ENCODE results near the gene LAIR1. TPM values are rescaled to one million over a fixed set of nuclear protein-coding genes. Genes with fewer than 3 reads are reported as not detected.

Gene LAIR1
- polyA plus RNA-seq, 1 of the 3 experiments (the other 2 are of a cell fraction): not detected

DNA sequence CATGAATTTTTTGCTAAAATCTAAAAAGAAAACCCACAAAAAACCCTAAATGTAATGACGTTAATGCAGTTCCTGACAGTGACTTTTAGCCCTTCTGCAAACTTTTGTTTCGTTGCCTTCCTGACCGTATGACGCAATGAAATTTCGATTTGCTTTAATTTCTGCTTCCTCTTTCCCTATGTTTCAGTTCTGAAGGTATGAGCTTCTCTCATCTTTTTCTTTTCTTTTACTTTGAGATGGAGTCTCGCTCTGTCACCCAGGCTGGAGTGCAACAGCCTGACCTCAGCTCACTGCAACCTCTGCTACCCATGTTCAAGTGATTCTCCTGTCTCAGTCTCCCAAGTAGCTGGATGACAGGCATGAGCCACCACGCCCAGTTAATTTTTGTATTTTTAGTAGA, 45.7 kb downstream of the LAIR1 start (continued):
- TF ChIP-seq, protein P1, sequence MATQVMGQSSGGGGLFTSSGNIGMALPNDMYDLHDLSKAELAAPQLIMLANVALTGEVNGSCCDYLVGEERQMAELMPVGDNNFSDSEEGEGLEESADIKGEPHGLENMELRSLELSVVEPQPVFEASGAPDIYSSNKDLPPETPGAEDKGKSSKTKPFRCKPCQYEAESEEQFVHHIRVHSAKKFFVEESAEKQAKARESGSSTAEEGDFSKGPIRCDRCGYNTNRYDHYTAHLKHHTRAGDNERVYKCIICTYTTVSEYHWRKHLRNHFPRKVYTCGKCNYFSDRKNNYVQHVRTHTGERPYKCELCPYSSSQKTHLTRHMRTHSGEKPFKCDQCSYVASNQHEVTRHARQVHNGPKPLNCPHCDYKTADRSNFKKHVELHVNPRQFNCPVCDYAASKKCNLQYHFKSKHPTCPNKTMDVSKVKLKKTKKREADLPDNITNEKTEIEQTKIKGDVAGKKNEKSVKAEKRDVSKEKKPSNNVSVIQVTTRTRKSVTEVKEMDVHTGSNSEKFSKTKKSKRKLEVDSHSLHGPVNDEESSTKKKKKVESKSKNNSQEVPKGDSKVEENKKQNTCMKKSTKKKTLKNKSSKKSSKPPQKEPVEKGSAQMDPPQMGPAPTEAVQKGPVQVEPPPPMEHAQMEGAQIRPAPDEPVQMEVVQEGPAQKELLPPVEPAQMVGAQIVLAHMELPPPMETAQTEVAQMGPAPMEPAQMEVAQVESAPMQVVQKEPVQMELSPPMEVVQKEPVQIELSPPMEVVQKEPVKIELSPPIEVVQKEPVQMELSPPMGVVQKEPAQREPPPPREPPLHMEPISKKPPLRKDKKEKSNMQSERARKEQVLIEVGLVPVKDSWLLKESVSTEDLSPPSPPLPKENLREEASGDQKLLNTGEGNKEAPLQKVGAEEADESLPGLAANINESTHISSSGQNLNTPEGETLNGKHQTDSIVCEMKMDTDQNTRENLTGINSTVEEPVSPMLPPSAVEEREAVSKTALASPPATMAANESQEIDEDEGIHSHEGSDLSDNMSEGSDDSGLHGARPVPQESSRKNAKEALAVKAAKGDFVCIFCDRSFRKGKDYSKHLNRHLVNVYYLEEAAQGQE (IDR thresholded peaks at IDR 0.05; ENCODE audit: low read depth, low read length): no peak
- TF ChIP-seq NFIC (IDR thresholded peaks at IDR 0.05; ENCODE audit: borderline replicate concordance): no peak

DNA sequence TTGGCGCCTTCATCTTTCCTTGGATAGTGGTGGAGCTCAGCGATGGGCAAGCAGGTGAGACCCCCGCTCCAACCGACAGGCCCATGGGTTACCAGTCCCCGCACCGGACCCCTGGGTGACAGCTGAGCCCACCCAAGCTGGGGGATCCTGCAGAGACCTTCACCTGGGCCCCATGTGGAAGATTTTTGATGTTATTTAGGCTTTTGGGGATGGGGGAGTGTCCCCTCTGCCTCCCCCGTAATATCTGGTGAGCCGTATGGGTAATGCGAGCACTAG, 46.8 kb downstream of the LAIR1 start:
- Histone ChIP-seq H3K27ac (ENCODE audit: low read depth in 2 of 2, low read length in 1 of 2) (no peak overlapping the region), H3K79me2 (ENCODE audit: insufficient read depth) (no peaks in the 10 kb centered on the region), H3K36me3 (replicated peaks in 1 of 2; ENCODE audit: control insufficient read depth in 1 of 2, insufficient read depth in 2 of 2, low read length in 1 of 2) (no peaks in the 10 kb centered on the region), H3K9ac (no peak overlapping the region), H3K27me3 (ENCODE audit: insufficient read depth) (peaks cover 67% of the 10 kb centered on the region), H4K20me1 (ENCODE audit: insufficient read depth) (no peaks in the 10 kb centered on the region), H3K4me1 (ENCODE audit: control insufficient read depth in 1 of 2, insufficient read depth in 2 of 2, low read depth in 1 of 2, low read length in 1 of 2) (no peaks in the 10 kb centered on the region), H3F3A (replicated peaks; ENCODE audit: insufficient read depth) (no peaks in the 10 kb centered on the region), H2AFZ (ENCODE audit: low read depth) (no peak overlapping the region), H3K9me3 (no peaks in the 10 kb centered on the region), H3K4me2 (no peak overlapping the region), H3K4me3 (ENCODE audit: low read depth in 2 of 2, low read length in 1 of 2) (no peak overlapping the region), H3K9me2 (no peaks in the 10 kb centered on the region)
- WGBS (ENCODE audit: low lambda C conversion rate): 18% methylated on average over 8 of the region's 9 CpGs
- ChIA-PET POLR2A (no interaction called here), CTCF (no interaction called here)
- TF ChIP-seq GABPA (IDR thresholded peaks at IDR 0.05; ENCODE audit: low read depth) (no peak), RAD21 (IDR thresholded peaks at IDR 0.05; ENCODE audit: low read length) (no peak), RFX5 (IDR thresholded peaks at IDR 0.05; ENCODE audit: low read length) (no peak), RXRA (IDR thresholded peaks at IDR 0.05; ENCODE audit: borderline replicate concordance, low read depth) (no peak), TCF12 (IDR thresholded peaks at IDR 0.05) (no peak), SMC3 (IDR thresholded peaks at IDR 0.05; ENCODE audit: low read depth, low read length) (no peak), MXI1 (IDR thresholded peaks at IDR 0.05; ENCODE audit: low read depth, low read length) (no peak), SIN3A (IDR thresholded peaks at IDR 0.05; ENCODE audit: borderline replicate concordance, low read depth, low read length) (no peak), YY1 (IDR thresholded peaks at IDR 0.05; ENCODE audit: low read depth) (no peak), JUND (IDR thresholded peaks at IDR 0.05) (no peak), FOSL2 (IDR thresholded peaks at IDR 0.05; ENCODE audit: borderline replicate concordance, low read depth) (no peak)
- TF ChIP-seq, protein P2, sequence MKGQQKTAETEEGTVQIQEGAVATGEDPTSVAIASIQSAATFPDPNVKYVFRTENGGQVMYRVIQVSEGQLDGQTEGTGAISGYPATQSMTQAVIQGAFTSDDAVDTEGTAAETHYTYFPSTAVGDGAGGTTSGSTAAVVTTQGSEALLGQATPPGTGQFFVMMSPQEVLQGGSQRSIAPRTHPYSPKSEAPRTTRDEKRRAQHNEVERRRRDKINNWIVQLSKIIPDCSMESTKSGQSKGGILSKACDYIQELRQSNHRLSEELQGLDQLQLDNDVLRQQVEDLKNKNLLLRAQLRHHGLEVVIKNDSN (IDR thresholded peaks at IDR 0.05; ENCODE audit: borderline replicate concordance, low read depth): no peak
- TF ChIP-seq, protein P3, sequence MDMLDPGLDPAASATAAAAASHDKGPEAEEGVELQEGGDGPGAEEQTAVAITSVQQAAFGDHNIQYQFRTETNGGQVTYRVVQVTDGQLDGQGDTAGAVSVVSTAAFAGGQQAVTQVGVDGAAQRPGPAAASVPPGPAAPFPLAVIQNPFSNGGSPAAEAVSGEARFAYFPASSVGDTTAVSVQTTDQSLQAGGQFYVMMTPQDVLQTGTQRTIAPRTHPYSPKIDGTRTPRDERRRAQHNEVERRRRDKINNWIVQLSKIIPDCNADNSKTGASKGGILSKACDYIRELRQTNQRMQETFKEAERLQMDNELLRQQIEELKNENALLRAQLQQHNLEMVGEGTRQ (IDR thresholded peaks at IDR 0.05; ENCODE audit: borderline replicate concordance, low read depth, low read length): no peak
- TF ChIP-seq, protein P4, sequence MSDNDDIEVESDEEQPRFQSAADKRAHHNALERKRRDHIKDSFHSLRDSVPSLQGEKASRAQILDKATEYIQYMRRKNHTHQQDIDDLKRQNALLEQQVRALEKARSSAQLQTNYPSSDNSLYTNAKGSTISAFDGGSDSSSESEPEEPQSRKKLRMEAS (IDR thresholded peaks at IDR 0.05; ENCODE audit: low read depth): no peak
- DNase-seq: no peak
